ENCODE results near the gene LOXL1. TPM values are rescaled to one million over a fixed set of nuclear protein-coding genes. Genes with fewer than 3 reads are reported as not detected.

The LOXL1 gene, protein sequence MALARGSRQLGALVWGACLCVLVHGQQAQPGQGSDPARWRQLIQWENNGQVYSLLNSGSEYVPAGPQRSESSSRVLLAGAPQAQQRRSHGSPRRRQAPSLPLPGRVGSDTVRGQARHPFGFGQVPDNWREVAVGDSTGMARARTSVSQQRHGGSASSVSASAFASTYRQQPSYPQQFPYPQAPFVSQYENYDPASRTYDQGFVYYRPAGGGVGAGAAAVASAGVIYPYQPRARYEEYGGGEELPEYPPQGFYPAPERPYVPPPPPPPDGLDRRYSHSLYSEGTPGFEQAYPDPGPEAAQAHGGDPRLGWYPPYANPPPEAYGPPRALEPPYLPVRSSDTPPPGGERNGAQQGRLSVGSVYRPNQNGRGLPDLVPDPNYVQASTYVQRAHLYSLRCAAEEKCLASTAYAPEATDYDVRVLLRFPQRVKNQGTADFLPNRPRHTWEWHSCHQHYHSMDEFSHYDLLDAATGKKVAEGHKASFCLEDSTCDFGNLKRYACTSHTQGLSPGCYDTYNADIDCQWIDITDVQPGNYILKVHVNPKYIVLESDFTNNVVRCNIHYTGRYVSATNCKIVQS
- total RNA-seq, result 1 to 10 TPM; 3.4 to 3.5 TPM

DNA sequence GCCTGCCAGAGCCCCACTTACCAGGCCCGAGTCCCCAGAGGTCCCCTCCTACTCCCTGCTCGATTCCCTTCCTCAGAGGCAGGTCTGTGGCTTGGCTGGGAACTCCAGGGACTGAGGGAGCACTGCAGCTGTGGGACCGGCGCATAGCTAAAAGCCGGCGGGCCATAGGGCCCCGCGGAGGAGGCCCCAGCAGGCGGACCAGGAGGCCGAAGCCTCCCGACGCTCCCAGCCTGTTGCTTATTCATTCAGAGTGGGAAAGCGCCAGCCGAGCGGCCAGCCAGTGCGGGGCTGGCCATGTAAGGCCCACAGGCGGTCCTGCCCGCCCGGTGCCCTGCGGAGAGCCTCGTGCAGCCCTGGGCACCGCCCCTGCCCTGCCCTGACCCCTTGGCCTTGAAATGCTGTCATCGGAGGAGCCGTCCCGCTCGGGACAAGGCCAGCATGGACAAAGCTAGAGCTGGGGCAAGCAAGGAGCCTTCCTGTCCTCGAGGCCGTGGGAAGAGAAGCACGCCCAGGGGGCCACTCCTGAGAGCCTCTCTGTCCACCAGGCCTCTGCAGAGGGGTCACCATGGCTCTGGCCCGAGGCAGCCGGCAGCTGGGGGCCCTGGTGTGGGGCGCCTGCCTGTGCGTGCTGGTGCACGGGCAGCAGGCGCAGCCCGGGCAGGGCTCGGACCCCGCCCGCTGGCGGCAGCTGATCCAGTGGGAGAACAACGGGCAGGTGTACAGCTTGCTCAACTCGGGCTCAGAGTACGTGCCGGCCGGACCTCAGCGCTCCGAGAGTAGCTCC is at the start of gene LOXL1:
TSS of gene LOXL1 (plus strand) at position 244 of the 784 bp plus-strand sequence. CDS start at position 566, 322 bp downstream.
- Mint-ChIP-seq H3K36me3 (ENCODE audit: low read depth) (peaks cover 2% of the 10 kb centered on the region), H3K9me3 (no peaks in the 10 kb centered on the region), H3K27ac (peak within 1 kb of the TSS; percentile 77), H3K4me1 (peaks cover 61% of the 10 kb centered on the region), H3K4me3 (peak within 1 kb of the TSS; percentile 51), H3K27me3 (peaks cover 3% of the 10 kb centered on the region)
- ChIA-PET POLR2A (no interaction called here), CTCF (interaction anchor here (1.8 kb wide), 1 partner anchor 19 kb away, joined by 10 read pairs; no protein-coding TSS in a partner anchor)
- DNase-seq, result no peak

DNA sequence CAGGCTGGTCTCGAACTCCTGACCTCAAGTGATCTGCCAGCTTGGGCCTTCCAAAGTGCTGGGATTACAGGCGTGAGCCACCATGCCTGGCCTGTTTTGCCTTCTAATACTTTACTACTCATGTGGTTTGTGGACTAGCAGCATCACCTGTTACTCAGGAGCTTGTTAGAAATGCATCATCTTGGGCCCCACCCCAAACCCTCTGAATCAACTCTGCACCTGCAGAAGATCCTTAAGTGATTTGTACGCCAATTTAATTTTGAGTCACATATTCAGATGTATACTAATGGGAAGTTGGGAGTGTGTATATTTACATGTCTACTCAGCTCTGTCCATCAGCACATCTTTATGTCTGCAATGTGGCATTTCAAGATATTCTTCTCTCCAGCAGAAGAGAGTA is 46.8 kb upstream of the LOXL1 start:
- Mint-ChIP-seq H3K4me1 (peaks cover 3% of the 10 kb centered on the region), H3K27ac (no peak overlapping the region), H3K9me3 (no peaks in the 10 kb centered on the region), H3K36me3 (ENCODE audit: low read depth) (no peaks in the 10 kb centered on the region), H3K27me3 (peaks cover 13% of the 10 kb centered on the region), H3K4me3 (no peak overlapping the region)
- DNase-seq, result no peak
- CTCF ChIA-PET, result no interaction called here
- POLR2A ChIA-PET, result no interaction called here

DNA sequence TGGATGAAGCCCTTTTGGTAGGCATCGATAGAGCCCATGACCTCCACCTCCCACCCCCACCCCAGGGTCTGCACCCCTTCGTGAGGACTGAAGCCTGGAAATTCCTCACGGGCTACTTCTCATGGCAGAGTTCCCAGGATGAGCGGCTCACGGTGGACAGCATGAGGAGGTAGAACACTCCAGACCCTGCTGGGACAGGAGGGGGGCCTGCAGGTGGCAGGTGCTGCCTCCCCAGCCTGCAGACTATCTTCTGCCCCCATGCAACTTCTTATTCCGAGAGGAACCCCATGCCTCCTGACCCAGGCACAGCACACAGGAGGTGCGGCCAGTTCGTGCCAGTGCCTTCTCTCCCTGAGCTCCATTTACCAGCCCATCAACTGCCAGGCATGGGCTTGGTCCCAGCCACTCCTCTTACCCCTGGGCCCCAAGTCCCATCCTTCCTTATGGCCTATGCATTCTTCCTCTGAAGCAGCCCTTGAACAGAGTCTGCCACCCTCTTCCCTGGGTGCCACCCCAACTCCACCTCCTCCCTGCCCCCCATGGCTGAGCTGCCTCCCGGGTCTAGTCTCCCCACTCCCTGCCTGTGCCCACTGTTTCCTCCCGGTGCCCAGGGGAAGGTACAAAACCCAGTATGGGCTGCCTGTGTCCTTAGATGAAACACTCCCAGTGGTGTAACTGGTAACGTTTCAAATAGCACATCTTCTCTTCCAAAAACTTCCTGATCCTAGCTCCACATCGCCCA is 44.5 kb upstream of the LOXL1 start:
- Mint-ChIP-seq H3K4me1 (no peaks in the 10 kb centered on the region), H3K36me3 (ENCODE audit: low read depth) (no peaks in the 10 kb centered on the region), H3K27ac (no peak overlapping the region), H3K27me3 (peaks cover 6% of the 10 kb centered on the region), H3K9me3 (no peaks in the 10 kb centered on the region), H3K4me3 (no peak overlapping the region)
- DNase-seq, result no peak
- ChIA-PET CTCF (no interaction called here), POLR2A (no interaction called here)

DNA sequence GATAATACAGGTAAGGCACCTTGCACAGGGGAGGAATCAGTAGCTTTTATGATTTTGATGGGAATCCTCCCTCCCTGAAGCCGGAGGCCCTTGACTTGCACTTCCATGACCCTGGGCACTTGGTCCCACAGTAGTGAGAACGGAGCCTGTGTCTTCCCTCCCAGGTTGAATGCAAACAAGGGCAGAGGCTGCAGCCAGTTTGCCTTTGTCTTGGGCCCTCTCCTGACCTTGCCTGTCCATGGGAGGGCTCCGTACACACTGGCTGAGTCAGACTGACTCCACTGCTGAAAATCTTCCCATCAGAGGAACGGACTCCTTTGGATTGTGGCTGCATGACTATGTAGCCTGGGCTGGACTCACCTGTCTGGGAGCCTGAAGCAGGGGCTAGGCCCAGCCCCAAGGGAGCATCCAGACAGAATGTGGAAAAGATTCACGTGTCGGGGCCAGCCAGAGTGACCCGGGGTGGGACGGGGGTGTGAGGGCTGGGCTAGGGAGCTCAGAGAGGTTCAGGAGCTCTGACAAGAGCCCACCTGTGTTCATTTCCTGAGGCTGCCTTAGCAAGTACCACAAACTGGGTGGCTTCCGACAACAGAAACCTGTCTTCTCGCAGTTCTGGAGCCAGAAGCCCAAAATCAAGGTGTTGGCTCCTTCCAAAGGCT is 43.4 kb upstream of the LOXL1 start:
- Mint-ChIP-seq H3K27ac (no peak overlapping the region), H3K36me3 (ENCODE audit: low read depth) (no peaks in the 10 kb centered on the region), H3K4me3 (no peak overlapping the region), H3K9me3 (no peaks in the 10 kb centered on the region), H3K27me3 (peaks cover under 1% of the 10 kb centered on the region), H3K4me1 (no peaks in the 10 kb centered on the region)
- no peak for DNase-seq
- ChIA-PET CTCF (no interaction called here), POLR2A (no interaction called here)

- ChIA-PET POLR2A (no interaction called here), CTCF (no interaction called here)
- no peak for DNase-seq
- no peaks in the 10 kb centered on the region for H3K4me1 Mint-ChIP-seq
- H3K4me3 Mint-ChIP-seq, result no peak overlapping the region
- no peak overlapping the region for H3K27ac Mint-ChIP-seq
- H3K36me3 Mint-ChIP-seq (ENCODE audit: low read depth), result no peaks in the 10 kb centered on the region
- no peaks in the 10 kb centered on the region for H3K27me3 Mint-ChIP-seq
- no peaks in the 10 kb centered on the region for H3K9me3 Mint-ChIP-seq
These were observed 42.1 kb upstream of the LOXL1 start for GRCh38 chr15:73884159-73884558.

GRCh38 chr15:73885954-73886700 is 40.1 kb upstream of the LOXL1 start:
- Mint-ChIP-seq H3K4me3 (no peak overlapping the region), H3K27ac (no peak overlapping the region), H3K27me3 (peaks cover 13% of the 10 kb centered on the region), H3K9me3 (no peaks in the 10 kb centered on the region), H3K4me1 (no peaks in the 10 kb centered on the region), H3K36me3 (ENCODE audit: low read depth) (no peaks in the 10 kb centered on the region)
- DNase-seq, result no peak
- ChIA-PET POLR2A (no interaction called here), CTCF (no interaction called here)

DNA sequence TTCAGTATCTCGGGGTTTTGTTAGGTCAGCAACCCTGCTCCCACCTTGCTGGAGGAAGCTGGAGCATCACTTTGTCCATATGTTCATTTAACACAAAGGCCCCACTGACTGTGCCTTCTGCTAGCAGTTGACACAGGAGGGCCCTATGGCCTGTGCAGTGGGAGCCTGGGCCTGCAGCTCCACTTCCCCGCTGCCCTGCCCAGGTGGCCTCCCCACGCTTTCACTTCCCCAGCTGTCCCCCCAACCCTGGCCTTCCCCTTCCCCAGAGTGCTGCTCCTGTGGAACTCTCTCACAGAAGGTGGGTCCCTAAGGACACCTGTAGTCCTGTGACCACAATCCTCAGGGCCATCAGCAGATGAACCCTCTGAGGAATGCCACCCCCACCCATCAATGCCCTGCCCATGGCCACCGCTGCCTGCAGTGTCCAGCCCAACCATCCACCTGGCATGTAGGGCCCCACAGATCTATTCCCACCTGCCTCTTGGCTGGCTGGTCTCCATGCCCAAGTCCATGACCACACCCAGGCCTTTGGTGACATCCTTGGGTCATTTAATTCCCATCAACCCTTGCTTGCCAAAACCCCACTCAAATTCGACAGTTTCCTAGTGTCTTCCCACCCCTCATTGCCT is 39.4 kb upstream of the LOXL1 start:
- Mint-ChIP-seq H3K36me3 (ENCODE audit: low read depth) (no peaks in the 10 kb centered on the region), H3K9me3 (no peaks in the 10 kb centered on the region), H3K4me1 (no peaks in the 10 kb centered on the region), H3K27me3 (peaks cover 14% of the 10 kb centered on the region), H3K4me3 (no peak overlapping the region), H3K27ac (no peak overlapping the region)
- DNase-seq, result no peak
- CTCF ChIA-PET, result no interaction called here
- POLR2A ChIA-PET, result no interaction called here

DNA sequence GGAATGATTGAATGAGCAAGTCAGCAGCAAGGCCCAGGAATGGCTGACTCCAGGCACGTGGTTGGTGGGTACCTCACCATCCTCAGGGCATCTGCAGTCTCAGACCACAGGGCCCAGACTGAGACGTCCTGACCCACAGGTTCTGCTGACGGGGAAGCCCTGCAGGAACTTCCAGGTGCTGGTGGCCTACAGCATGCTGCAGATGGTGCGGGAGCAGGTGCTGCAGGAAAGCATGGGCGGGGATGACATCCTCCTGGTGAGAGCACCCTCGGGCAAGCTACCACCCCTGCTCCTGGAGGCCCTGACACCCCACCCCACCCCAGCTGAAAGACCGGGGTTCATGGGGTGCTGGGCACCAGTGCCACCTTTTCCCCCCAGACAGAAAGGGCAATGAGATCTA is 38.8 kb upstream of the LOXL1 start:
- Mint-ChIP-seq H3K27me3 (peaks cover 14% of the 10 kb centered on the region), H3K36me3 (ENCODE audit: low read depth) (no peaks in the 10 kb centered on the region), H3K4me1 (no peaks in the 10 kb centered on the region), H3K4me3 (no peak overlapping the region), H3K27ac (no peak overlapping the region), H3K9me3 (no peaks in the 10 kb centered on the region)
- POLR2A ChIA-PET, result no interaction called here
- no peak for DNase-seq
- CTCF ChIA-PET, result interaction anchor here (0.8 to 1.0 kb wide), 2 partner anchors 10 to 16 kb away, joined by 3 to 4 read pairs; no protein-coding TSS in a partner anchor

DNA sequence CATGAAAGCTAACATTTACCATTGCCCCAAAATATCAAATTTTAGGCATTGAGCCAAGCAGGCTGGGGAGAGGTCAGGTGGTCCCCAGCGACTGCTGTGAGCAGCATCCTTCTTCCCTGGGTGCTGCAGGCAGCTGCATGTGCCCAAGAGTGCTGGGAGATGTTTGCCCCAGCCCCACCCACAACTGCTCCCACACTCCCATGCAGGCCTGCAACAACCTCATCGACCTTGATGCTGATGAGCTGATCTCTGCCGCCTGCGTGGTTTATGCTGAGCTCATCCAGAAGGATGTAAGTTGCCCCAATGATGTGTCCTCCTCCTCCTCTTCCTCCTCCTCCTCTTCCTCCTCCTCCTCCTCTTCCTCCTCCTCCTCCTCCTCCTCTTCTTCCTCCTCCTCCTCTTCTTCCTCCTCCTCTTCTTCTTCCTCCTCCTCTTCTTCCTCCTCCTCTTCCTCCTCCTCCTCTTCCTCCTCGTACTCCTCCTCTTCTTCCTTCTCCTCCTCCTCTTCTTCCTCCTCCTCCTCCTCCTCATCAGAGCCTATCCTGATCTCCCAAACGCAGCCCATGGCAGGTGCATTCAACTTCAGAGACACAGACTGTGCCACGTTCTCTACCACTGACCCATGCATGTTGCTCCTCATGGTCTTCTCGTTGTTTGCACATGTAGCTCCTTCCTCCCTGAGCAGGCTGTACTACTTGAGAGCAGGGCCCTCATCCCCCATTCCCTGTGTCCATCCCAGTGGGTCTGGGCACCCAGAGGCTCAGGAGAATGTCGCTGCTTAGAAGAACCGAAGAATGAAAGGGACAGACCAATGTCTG is 37.8 kb upstream of the LOXL1 start:
- peaks cover 4% of the 10 kb centered on the region for H3K9me3 Mint-ChIP-seq
- POLR2A ChIA-PET, result no interaction called here
- no peaks in the 10 kb centered on the region for H3K36me3 Mint-ChIP-seq (ENCODE audit: low read depth)
- H3K4me3 Mint-ChIP-seq, result no peak overlapping the region
- H3K27ac Mint-ChIP-seq, result no peak overlapping the region
- peaks cover 14% of the 10 kb centered on the region for H3K27me3 Mint-ChIP-seq
- H3K4me1 Mint-ChIP-seq, result no peaks in the 10 kb centered on the region
- no peak for DNase-seq
- CTCF ChIA-PET, result interaction anchor here (0.8 to 1.0 kb wide), 2 partner anchors 9 to 15 kb away, joined by 3 to 4 read pairs; no protein-coding TSS in a partner anchor

GRCh38 chr15:73889053-73889761 is 37.1 kb upstream of the LOXL1 start:
- Mint-ChIP-seq H3K27me3 (peaks cover 14% of the 10 kb centered on the region), H3K9me3 (peaks cover 4% of the 10 kb centered on the region), H3K4me3 (no peak overlapping the region), H3K4me1 (no peaks in the 10 kb centered on the region), H3K27ac (no peak overlapping the region), H3K36me3 (ENCODE audit: low read depth) (no peaks in the 10 kb centered on the region)
- CTCF ChIA-PET, result no interaction called here
- POLR2A ChIA-PET, result no interaction called here
- DNase-seq, result no peak

GRCh38 chr15:73889762-73890124 is 36.5 kb upstream of the LOXL1 start:
- Mint-ChIP-seq H3K27ac (no peak overlapping the region), H3K4me3 (no peak overlapping the region), H3K27me3 (peaks cover 14% of the 10 kb centered on the region), H3K4me1 (no peaks in the 10 kb centered on the region), H3K36me3 (ENCODE audit: low read depth) (no peaks in the 10 kb centered on the region), H3K9me3 (peaks cover 4% of the 10 kb centered on the region)
- ChIA-PET POLR2A (no interaction called here), CTCF (interaction anchor here (0.6 kb wide), 1 partner anchor 38 kb away, joined by 4 read pairs; no protein-coding TSS in a partner anchor)
- no peak for DNase-seq

Measured in activated CD4-positive, alpha-beta T cell treated with anti-CD3 and anti-CD28 coated beads, Interleukin-2, amount 10 ng/mL, durations not matched to agents 7 days and 5 days (primary cell).